ENCODE results near the gene DGKZ. TPM values are rescaled to one million over a fixed set of nuclear protein-coding genes. Genes with fewer than 3 reads are reported as not detected.
"Not testable (repeated sequence)": the region's sequence is repeated elsewhere in the genome, so short reads cannot be mapped to it uniquely, and the experiment has no call there.

DGKZ gene
- total RNA-seq, 1 donor from 2014 or later, result 123 TPM

- H3K27me3 ChIP-seq, result no peaks in the 10 kb centered on the region
- H3K4me3 ChIP-seq, result no peak overlapping the region
- H3K9me3 ChIP-seq, result no peaks in the 10 kb centered on the region
- no peak for DNase-seq (ENCODE audit: low spot score in 2 of 2)
- H3K27ac ChIP-seq, result no peak overlapping the region
- H3K36me3 ChIP-seq, result peaks cover 16 to 17% of the 10 kb centered on the region in 2 donors
- TF ChIP-seq, protein P1, sequence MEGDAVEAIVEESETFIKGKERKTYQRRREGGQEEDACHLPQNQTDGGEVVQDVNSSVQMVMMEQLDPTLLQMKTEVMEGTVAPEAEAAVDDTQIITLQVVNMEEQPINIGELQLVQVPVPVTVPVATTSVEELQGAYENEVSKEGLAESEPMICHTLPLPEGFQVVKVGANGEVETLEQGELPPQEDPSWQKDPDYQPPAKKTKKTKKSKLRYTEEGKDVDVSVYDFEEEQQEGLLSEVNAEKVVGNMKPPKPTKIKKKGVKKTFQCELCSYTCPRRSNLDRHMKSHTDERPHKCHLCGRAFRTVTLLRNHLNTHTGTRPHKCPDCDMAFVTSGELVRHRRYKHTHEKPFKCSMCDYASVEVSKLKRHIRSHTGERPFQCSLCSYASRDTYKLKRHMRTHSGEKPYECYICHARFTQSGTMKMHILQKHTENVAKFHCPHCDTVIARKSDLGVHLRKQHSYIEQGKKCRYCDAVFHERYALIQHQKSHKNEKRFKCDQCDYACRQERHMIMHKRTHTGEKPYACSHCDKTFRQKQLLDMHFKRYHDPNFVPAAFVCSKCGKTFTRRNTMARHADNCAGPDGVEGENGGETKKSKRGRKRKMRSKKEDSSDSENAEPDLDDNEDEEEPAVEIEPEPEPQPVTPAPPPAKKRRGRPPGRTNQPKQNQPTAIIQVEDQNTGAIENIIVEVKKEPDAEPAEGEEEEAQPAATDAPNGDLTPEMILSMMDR (IDR thresholded peaks at IDR 0.05), result no peak
- intact Hi-C loops (cut with DNase I), result loop anchor here (1.0 kb wide), 1 partner anchor 19 kb away; the partner anchor contains the start of gene DGKZ
- H3K4me1 ChIP-seq, result peaks cover 9 to 18% of the 10 kb centered on the region in 2 donors
These were observed 19.4 kb downstream of the DGKZ start for GRCh38 chr11:46366661-46367161.

DNA sequence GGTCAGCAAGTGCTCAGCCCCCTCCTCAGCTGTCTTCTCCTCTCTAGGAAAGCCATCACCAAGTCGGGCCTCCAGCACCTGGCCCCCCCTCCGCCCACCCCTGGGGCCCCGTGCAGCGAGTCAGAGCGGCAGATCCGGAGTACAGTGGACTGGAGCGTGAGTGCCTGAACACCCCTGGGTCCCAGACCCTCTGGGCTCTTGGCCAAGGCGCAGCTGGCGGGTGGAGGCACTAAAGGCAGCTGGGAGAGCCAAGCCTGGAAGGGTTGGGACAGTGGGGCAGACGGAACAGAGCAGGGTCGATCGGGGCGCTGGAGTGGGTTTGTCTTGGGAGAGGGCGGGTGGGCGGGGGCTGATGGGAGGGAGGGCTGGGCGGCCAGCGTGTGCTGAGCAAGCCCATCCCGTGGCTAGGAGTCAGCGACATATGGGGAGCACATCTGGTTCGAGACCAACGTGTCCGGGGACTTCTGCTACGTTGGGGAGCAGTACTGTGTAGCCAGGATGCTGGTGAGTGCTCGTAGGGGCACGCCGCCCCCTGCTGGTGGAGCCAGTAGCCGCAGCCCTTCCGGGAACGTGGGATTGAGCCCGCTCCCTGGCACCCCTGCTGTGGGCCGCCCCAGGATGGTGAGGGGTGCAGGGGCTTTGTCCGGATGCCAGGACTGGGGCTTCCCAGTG lies 20.1 kb downstream of the DGKZ start:
- TF ChIP-seq, protein P1 (IDR thresholded peaks at IDR 0.05), result peak; percentile 85 to 90 (median 87)
- H3K27ac ChIP-seq, result no peak overlapping the region
- peaks cover 9 to 13% of the 10 kb centered on the region in 2 donors for H3K4me1 ChIP-seq
- H3K36me3 ChIP-seq, result peaks cover 17 to 22% of the 10 kb centered on the region in 2 donors
- intact Hi-C loops (cut with DNase I), result loop anchor here (1.0 kb wide), 1 partner anchor 20 kb away; the partner anchor contains the start of gene DGKZ
- DNase-seq (ENCODE audit: low spot score in 2 of 2), result no peak
- H3K27me3 ChIP-seq, result no peaks in the 10 kb centered on the region
- H3K4me3 ChIP-seq, result no peak overlapping the region
- H3K9me3 ChIP-seq, result no peaks in the 10 kb centered on the region

DNA sequence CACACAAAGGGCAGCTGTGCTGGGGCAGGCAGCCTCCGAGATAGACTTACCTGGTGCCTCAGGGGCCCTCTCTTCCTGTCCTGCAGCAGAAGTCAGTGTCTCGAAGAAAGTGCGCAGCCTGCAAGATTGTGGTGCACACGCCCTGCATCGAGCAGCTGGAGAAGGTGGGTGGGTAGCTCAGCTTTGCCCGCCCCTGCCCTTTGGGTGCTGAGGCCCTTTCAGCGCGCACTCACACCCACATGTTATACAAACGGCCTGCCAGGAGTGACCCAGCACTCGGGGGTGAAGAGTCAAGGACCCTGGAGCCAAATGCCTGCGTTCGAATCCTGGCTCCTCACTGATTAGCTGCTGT lies 20.6 kb downstream of the DGKZ start:
- no peak overlapping the region for H3K4me3 ChIP-seq
- DNase-seq (ENCODE audit: low spot score in 2 of 2), result no peak
- H3K36me3 ChIP-seq, result peaks cover 17 to 24% of the 10 kb centered on the region in 2 donors
- TF ChIP-seq, protein P1 (IDR thresholded peaks at IDR 0.05), result no peak
- intact Hi-C loops (cut with DNase I), result loop anchor here (1.0 kb wide), 1 partner anchor 21 kb away; the partner anchor contains the start of gene DGKZ
- no peak overlapping the region for H3K27ac ChIP-seq
- peaks cover 9 to 11% of the 10 kb centered on the region in 2 donors for H3K4me1 ChIP-seq
- no peaks in the 10 kb centered on the region for H3K27me3 ChIP-seq
- H3K9me3 ChIP-seq, result no peaks in the 10 kb centered on the region

- H3K4me1 ChIP-seq, result peaks cover 5 to 6% of the 10 kb centered on the region in 2 donors
- no peaks in the 10 kb centered on the region for H3K27me3 ChIP-seq
- DNase-seq (ENCODE audit: low spot score in 2 of 2), result no peak
- no peak overlapping the region for H3K27ac ChIP-seq
- H3K36me3 ChIP-seq, result peaks cover 28 to 37% of the 10 kb centered on the region in 2 donors
- H3K4me3 ChIP-seq, result no peak overlapping the region
- H3K9me3 ChIP-seq, result no peaks in the 10 kb centered on the region
- intact Hi-C loops (cut with DNase I), result no loop called here
- TF ChIP-seq, protein P1 (IDR thresholded peaks at IDR 0.05), result peak; percentile 32 to 73 (median 56)
These were observed 22.3 kb downstream of the DGKZ start for GRCh38 chr11:46369458-46370152.

- no peak overlapping the region for H3K27ac ChIP-seq
- intact Hi-C loops (cut with DNase I), result no loop called here
- H3K9me3 ChIP-seq, result no peaks in the 10 kb centered on the region
- TF ChIP-seq, protein P1 (IDR thresholded peaks at IDR 0.05), result no peak
- peaks cover 5 to 6% of the 10 kb centered on the region in 2 donors for H3K4me1 ChIP-seq
- H3K36me3 ChIP-seq, result peaks cover 35 to 43% of the 10 kb centered on the region in 2 donors
- H3K27me3 ChIP-seq, result no peaks in the 10 kb centered on the region
- no peak for DNase-seq (ENCODE audit: low spot score in 2 of 2)
- H3K4me3 ChIP-seq, result no peak overlapping the region
These were observed 23.0 kb downstream of the DGKZ start for GRCh38 chr11:46370253-46370652.

DNA sequence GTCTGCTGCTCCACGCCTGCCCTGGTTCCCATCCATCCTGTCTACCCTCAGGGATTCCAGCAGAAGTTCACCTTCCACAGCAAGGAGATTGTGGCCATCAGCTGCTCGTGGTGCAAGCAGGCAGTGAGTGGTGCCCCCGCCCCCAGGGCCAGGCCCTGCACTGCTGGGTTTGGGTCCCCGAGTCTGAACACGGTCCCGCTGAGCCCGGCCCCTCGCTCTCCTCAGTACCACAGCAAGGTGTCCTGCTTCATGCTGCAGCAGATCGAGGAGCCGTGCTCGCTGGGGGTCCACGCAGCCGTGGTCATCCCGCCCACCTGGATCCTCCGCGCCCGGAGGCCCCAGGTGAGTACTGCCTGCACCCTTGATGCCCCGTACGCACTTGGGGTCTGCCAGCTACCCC lies 24.0 kb downstream of the DGKZ start:
- H3K9me3 ChIP-seq; H3K4me1 ChIP-seq; H3K27me3 ChIP-seq; intact Hi-C loops (cut with DNase I); DNase-seq (ENCODE audit: low spot score in 2 of 2); H3K27ac ChIP-seq; H3K4me3 ChIP-seq: not testable (repeated sequence)
- H3K36me3 ChIP-seq, result peaks cover 45 to 53% of the 10 kb centered on the region in 2 donors
